SK-N-SH treated with all-trans-retinoic acid at 6 μM for 48 hours (cell line): ENCODE measurements around the gene SKA1.

Experiments
- ARNTL ChIP-seq: fragments of 450-650 bp; formaldehyde crosslinking; IDR thresholded peaks from 2 replicates; pipeline ENCODE4 v1.5.0; 2020; ENCODE audit warnings: low read depth, mild to moderate bottlenecking, moderate library complexity, borderline replicate concordance
- SNAI2 ChIP-seq: fragments of 250-450 bp; sonication (Bioruptor Pico); IDR thresholded peaks from 2 replicates; pipeline ENCODE4 v1.5.0; 2020; ENCODE audit warnings: mild to moderate bottlenecking, moderate library complexity
- TF ChIP-seq, protein P1 (sequence below): fragments of 250-450 bp; sonication (Bioruptor Pico); IDR thresholded peaks from 2 replicates; pipeline ENCODE4 v1.5.1; 2021; ENCODE audit warnings: mild to moderate bottlenecking, moderate library complexity
- TF ChIP-seq, protein P2 (sequence below): fragments of 250-450 bp; sonication (Bioruptor Pico); IDR thresholded peaks from 2 replicates; pipeline ENCODE4 v1.8.0; 2020; ENCODE audit warnings: mild to moderate bottlenecking, moderate library complexity, borderline replicate concordance

GRCh38 chr18:50427896-50428295 is 53.0 kb downstream of the SKA1 start:
- TF ChIP-seq ARNTL (CRISPR knock-in tag) (no peak), SNAI2 (CRISPR knock-in tag) (no peak)
- TF ChIP-seq, protein P1, sequence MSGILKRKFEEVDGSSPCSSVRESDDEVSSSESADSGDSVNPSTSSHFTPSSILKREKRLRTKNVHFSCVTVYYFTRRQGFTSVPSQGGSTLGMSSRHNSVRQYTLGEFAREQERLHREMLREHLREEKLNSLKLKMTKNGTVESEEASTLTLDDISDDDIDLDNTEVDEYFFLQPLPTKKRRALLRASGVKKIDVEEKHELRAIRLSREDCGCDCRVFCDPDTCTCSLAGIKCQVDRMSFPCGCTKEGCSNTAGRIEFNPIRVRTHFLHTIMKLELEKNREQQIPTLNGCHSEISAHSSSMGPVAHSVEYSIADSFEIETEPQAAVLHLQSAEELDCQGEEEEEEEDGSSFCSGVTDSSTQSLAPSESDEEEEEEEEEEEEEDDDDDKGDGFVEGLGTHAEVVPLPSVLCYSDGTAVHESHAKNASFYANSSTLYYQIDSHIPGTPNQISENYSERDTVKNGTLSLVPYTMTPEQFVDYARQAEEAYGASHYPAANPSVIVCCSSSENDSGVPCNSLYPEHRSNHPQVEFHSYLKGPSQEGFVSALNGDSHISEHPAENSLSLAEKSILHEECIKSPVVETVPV = no peak
- TF ChIP-seq, protein P2, sequence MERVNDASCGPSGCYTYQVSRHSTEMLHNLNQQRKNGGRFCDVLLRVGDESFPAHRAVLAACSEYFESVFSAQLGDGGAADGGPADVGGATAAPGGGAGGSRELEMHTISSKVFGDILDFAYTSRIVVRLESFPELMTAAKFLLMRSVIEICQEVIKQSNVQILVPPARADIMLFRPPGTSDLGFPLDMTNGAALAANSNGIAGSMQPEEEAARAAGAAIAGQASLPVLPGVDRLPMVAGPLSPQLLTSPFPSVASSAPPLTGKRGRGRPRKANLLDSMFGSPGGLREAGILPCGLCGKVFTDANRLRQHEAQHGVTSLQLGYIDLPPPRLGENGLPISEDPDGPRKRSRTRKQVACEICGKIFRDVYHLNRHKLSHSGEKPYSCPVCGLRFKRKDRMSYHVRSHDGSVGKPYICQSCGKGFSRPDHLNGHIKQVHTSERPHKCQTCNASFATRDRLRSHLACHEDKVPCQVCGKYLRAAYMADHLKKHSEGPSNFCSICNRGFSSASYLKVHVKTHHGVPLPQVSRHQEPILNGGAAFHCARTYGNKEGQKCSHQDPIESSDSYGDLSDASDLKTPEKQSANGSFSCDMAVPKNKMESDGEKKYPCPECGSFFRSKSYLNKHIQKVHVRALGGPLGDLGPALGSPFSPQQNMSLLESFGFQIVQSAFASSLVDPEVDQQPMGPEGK (CRISPR knock-in tag) = no peak
